Endothelial cell of umbilical vein (primary cell): ENCODE measurements around the gene HSDL2. TPM values are rescaled to one million over a fixed set of nuclear protein-coding genes. Genes with fewer than 3 reads are reported as not detected.

ENCODE experiments used
- BruUV-seq: library from RNA; stranded (reverse); fragments of 400-500 nt; replicated peaks from 2 replicates; lab custom pipeline; 2021; lab: Mats Ljungman, UMichigan
- CTCF ChIA-PET: fragments of 300-600, 350-600 bp; sonication (Branson Sonifier 250); formaldehyde crosslinking; loops from one replicate; lab custom pipeline; 2021; ENCODE audit warnings: antibody characterized with exemption, inconsistent platforms; lab: Charles Lee
- POLR2A ChIA-PET: fragments of 300-600, 350-600 bp; sonication (Branson Sonifier 250); formaldehyde crosslinking; loops from one replicate; lab custom pipeline; 2021; ENCODE audit warnings: antibody characterized with exemption, inconsistent platforms; lab: Charles Lee
- DNase-seq: peaks from one replicate; pipeline ENCODE4 v3.0.0-alpha.2; 2011; ENCODE audit warnings: low read depth, low spot score
- FAIRE-seq: peaks from 2 replicates; lab custom pipeline; 2011; peaks lifted over from hg19 to GRCh38; lab: Jason Lieb, UNC
- H2AFZ ChIP-seq: 2 replicates; pipeline ENCODE4 v1.6.0; 2012; ENCODE audit warnings: low read depth, low read length, control low read depth, inconsistent platforms
- H3K27ac ChIP-seq: 2 replicates; pipeline ENCODE4 v1.5.1; 2011; ENCODE audit warnings: low read depth, mild to moderate bottlenecking, control low read depth, low read length, moderate library complexity; ENCODE audit not compliant: insufficient read depth
- H3K27me3 ChIP-seq, 2 experiments: 2 replicates each; pipeline versions ENCODE4 v1.6.0 to v1.6.1; 2011; ENCODE audit warnings: low read length in 2 of 2, mixed read lengths in 1 of 2; ENCODE audit not compliant: control insufficient read depth in 2 of 2, insufficient read depth in 2 of 2
- H3K36me3 ChIP-seq, 2 experiments: 2 replicates in 1 of 2; 3 replicates in 1 of 2; pipeline ENCODE4 v1.5.1; 2011; ENCODE audit warnings: low read length in 2 of 2, mild to moderate bottlenecking in 1 of 2, moderate library complexity in 1 of 2; ENCODE audit not compliant: control insufficient read depth in 2 of 2, insufficient read depth in 2 of 2; ENCODE audit errors: extremely low read depth in 1 of 2
- H3K4me1 ChIP-seq: 3 replicates; pipeline ENCODE4 v1.5.1; 2011; ENCODE audit warnings: mild to moderate bottlenecking, low read length; ENCODE audit not compliant: control insufficient read depth, insufficient read depth; ENCODE audit errors: extremely low read depth
- H3K4me2 ChIP-seq: 2 replicates; pipeline ENCODE4 v1.6.1; 2011; ENCODE audit warnings: low read length, control low read depth, mixed read lengths; ENCODE audit not compliant: insufficient read depth
- H3K4me3 ChIP-seq, 3 experiments: fragments of 200-600 bp in 1 of 3; sonication (generic), shearing (Covaris generic) in 1 of 3; replicated peaks in 1 of 3; 2 replicates each; pipeline ENCODE4 v1.5.1; 2011 to 2016; ENCODE audit warnings: control low read depth in 3 of 3, low read length in 3 of 3, mild to moderate bottlenecking in 2 of 3, inconsistent platforms in 1 of 3, low read depth in 1 of 3, moderate library complexity in 1 of 3; ENCODE audit not compliant: insufficient read depth in 1 of 3
- H3K79me2 ChIP-seq: 2 replicates; pipeline ENCODE4 v1.6.0; 2012; ENCODE audit warnings: low read length, inconsistent platforms; ENCODE audit not compliant: control insufficient read depth, insufficient read depth
- H3K9ac ChIP-seq: replicated peaks from 2 replicates; pipeline ENCODE3; 2011; ENCODE audit warnings: low read length, control low read depth; ENCODE audit not compliant: insufficient read depth; ENCODE audit errors: extremely low read depth
- H3K9me1 ChIP-seq: replicated peaks from 3 replicates; pipeline ENCODE4 v1.6.0; 2011; ENCODE audit warnings: mild to moderate bottlenecking, low read length; ENCODE audit not compliant: control insufficient read depth, insufficient read depth; ENCODE audit errors: extremely low read depth
- H3K9me3 ChIP-seq: replicated peaks from 2 replicates; pipeline ENCODE4 v1.5.1; 2012; ENCODE audit warnings: low read length, inconsistent platforms; ENCODE audit not compliant: control insufficient read depth, insufficient read depth
- H4K20me1 ChIP-seq: replicated peaks from 2 replicates; pipeline ENCODE3; 2011; ENCODE audit warnings: mild to moderate bottlenecking, low read length; ENCODE audit not compliant: control insufficient read depth, insufficient read depth; ENCODE audit errors: extremely low read depth
- EZH2 ChIP-seq: IDR thresholded peaks from 2 replicates; pipeline ENCODE4 v1.6.1; 2012; ENCODE audit warnings: borderline replicate concordance, low read depth, mild to moderate bottlenecking, moderate library complexity, low read length, inconsistent platforms; ENCODE audit not compliant: severe bottlenecking
- FOS ChIP-seq: IDR thresholded peaks from 2 replicates; pipeline ENCODE4 v1.6.1; 2011; ENCODE audit warnings: mild to moderate bottlenecking, low read length, moderate library complexity, borderline replicate concordance; ENCODE audit not compliant: insufficient read depth
- GATA2 ChIP-seq: IDR thresholded peaks from 2 replicates; pipeline ENCODE4 v1.7.0; 2011; ENCODE audit warnings: low read depth, mild to moderate bottlenecking, moderate library complexity, mixed read lengths, low read length; ENCODE audit not compliant: insufficient read length, insufficient read depth
- JUN ChIP-seq: IDR thresholded peaks from 2 replicates; pipeline ENCODE4 v1.6.1; 2011; ENCODE audit warnings: borderline replicate concordance, low read depth; ENCODE audit not compliant: insufficient read length, insufficient read depth
- MYC ChIP-seq: IDR thresholded peaks from one replicate; pipeline ENCODE4 v1.6.1; 2011; ENCODE audit warnings: mild to moderate bottlenecking, low read depth, low read length
- POLR2A ChIP-seq: IDR thresholded peaks from 2 replicates; pipeline ENCODE4 v1.6.1; 2012; ENCODE audit warnings: low read depth, mild to moderate bottlenecking, control low read depth, low read length
- POLR2AphosphoS5 ChIP-seq: IDR thresholded peaks from 2 replicates; pipeline ENCODE4 v1.6.1; 2012; ENCODE audit warnings: low read depth, mild to moderate bottlenecking, control low read depth, low read length, moderate library complexity; ENCODE audit not compliant: insufficient read depth
- dilution Hi-C: fragments of 300-500 bp; cut with MboI; formaldehyde crosslinking; loops from one replicate; pipeline ENCODE4 v1.15.0; 2019; ENCODE audit warnings: low sequenced_read_pairs; ENCODE audit not compliant: extremely low pct_ligation_motif_present
- intact Hi-C: fragments of 100-400 bp; cut with micrococcal nuclease; formaldehyde crosslinking; loops from one replicate; pipeline ENCODE4 v1.10.0; 2022
- polyA plus RNA-seq, 4 experiments: library from polyadenylated mRNA; depleted of rRNA in 3 of 4; stranded (reverse) in 3 of 4; unstranded in 1 of 4; fragments of >200 nt; gene quantifications; 2 replicates each; pipeline versions ENCODE4 v1.2.1 to v1.2.3, GENCODE V29; 2011 to 2012; ENCODE audit warnings: missing spikeins in 1 of 4
- total RNA-seq: library from RNA; stranded (reverse); gene quantifications from 2 replicates; pipeline ENCODE4 v1.2.3, GENCODE V29; 2021
- TF ChIP-seq, protein P1 (sequence below), 2 donors: IDR thresholded peaks; 1 replicate in 1 of 2; 2 replicates in 1 of 2; pipeline ENCODE4 v1.5.1; 2011; ENCODE audit warnings: low read length in 2 of 2, mild to moderate bottlenecking in 2 of 2, moderate library complexity in 2 of 2, control low read depth in 1 of 2, inconsistent platforms in 1 of 2, low read depth in 1 of 2; ENCODE audit not compliant: insufficient read depth in 1 of 2; ENCODE audit errors: extremely low read depth in 1 of 2
- TF ChIP-seq, protein P2 (sequence below): IDR thresholded peaks from 2 replicates; pipeline ENCODE4 v1.6.1; 2011; ENCODE audit not compliant: insufficient read depth, insufficient read length

The HSDL2 gene
- total and polyA plus RNA-seq, 2 donors (not counting 3 experiments of a cell fraction or from before 2014, with no cell fraction given), result 5.6 to 22.1 TPM

DNA sequence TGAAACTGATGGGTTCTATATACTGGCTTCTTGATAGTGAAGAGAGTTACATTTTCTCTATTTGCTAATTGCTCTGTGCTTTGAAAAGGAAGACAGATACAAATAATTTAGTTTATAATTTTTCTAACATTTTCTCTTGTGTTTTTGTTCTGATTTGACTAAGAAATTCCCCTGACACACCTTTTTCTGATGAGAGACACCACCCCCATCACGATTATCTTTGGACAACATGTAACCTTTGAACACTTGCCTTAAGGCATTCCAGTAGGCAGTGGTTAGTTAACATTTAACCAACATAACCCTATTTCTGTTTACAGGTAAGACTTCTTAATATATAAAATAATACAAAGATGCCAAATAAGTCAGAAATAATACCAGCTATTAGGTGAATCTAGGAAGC, 42.4 kb upstream of the HSDL2 start:
- FAIRE-seq (no peak), DNase-seq (no peak)
- Histone ChIP-seq H3K79me2 (peaks cover 6% of the 10 kb centered on the region), H3K4me2 (no peak overlapping the region), H3K4me1 (peaks cover 15% of the 10 kb centered on the region), H3K9me3 (no peaks in the 10 kb centered on the region), H3K27ac (no peak overlapping the region), H3K9ac (no peak overlapping the region), H4K20me1 (no peaks in the 10 kb centered on the region), H3K27me3 (no peaks in the 10 kb centered on the region), H3K36me3 (no peaks in the 10 kb centered on the region), H3K9me1 (no peaks in the 10 kb centered on the region), H2AFZ (no peak overlapping the region), H3K4me3 (no peak overlapping the region)
- no peak for TF ChIP-seq JUN
- no peak for TF ChIP-seq EZH2
- no peak for TF ChIP-seq MYC
- no peak for TF ChIP-seq POLR2AphosphoS5
- TF ChIP-seq, protein P1, sequence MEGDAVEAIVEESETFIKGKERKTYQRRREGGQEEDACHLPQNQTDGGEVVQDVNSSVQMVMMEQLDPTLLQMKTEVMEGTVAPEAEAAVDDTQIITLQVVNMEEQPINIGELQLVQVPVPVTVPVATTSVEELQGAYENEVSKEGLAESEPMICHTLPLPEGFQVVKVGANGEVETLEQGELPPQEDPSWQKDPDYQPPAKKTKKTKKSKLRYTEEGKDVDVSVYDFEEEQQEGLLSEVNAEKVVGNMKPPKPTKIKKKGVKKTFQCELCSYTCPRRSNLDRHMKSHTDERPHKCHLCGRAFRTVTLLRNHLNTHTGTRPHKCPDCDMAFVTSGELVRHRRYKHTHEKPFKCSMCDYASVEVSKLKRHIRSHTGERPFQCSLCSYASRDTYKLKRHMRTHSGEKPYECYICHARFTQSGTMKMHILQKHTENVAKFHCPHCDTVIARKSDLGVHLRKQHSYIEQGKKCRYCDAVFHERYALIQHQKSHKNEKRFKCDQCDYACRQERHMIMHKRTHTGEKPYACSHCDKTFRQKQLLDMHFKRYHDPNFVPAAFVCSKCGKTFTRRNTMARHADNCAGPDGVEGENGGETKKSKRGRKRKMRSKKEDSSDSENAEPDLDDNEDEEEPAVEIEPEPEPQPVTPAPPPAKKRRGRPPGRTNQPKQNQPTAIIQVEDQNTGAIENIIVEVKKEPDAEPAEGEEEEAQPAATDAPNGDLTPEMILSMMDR (IDR thresholded peaks at IDR 0.05; ENCODE audit: extremely low read depth in 1 of 2, insufficient read depth in 1 of 2, low read depth in 1 of 2, low read length in 2 of 2), result no peak
- no peak for TF ChIP-seq FOS
- TF ChIP-seq, protein P2, sequence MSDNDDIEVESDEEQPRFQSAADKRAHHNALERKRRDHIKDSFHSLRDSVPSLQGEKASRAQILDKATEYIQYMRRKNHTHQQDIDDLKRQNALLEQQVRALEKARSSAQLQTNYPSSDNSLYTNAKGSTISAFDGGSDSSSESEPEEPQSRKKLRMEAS, result no peak
- TF ChIP-seq GATA2, result no peak
- TF ChIP-seq POLR2A, result no peak
- BruUV-seq, result no TSS peak
- ChIA-PET CTCF (interaction anchor here (1.3 to 1.7 kb wide), 3 partner anchors 22 to 240 kb away, joined by 3 to 4 read pairs (median 4); no protein-coding TSS in a partner anchor), POLR2A (no interaction called here)
- intact Hi-C loops (no loop called here), dilution Hi-C loops (no loop called here)
